Breast epithelium (tissue), 3 donors: ENCODE results near the gene GLT6D1.

Experiments used
- POLR2A ChIP-seq: fragments of 450-650 bp; IDR thresholded peaks from one replicate; pipeline ENCODE4 v1.6.1; 2016; ENCODE audit warnings: antibody characterized with exemption, mild to moderate bottlenecking, moderate library complexity
- POLR2AphosphoS5 ChIP-seq, 3 donors: sonication (generic); formaldehyde crosslinking; IDR thresholded peaks; one replicate each; pipeline ENCODE4 v1.6.1; 2017; ENCODE audit warnings: antibody characterized with exemption in 3 of 3
- TF ChIP-seq, protein P1 (sequence below), 3 donors: fragments of 450-650 bp; IDR thresholded peaks; one replicate each; pipeline ENCODE4 v1.5.1; 2016 to 2017; ENCODE audit warnings: antibody characterized with exemption in 3 of 3, mild to moderate bottlenecking in 3 of 3, moderate library complexity in 3 of 3

DNA sequence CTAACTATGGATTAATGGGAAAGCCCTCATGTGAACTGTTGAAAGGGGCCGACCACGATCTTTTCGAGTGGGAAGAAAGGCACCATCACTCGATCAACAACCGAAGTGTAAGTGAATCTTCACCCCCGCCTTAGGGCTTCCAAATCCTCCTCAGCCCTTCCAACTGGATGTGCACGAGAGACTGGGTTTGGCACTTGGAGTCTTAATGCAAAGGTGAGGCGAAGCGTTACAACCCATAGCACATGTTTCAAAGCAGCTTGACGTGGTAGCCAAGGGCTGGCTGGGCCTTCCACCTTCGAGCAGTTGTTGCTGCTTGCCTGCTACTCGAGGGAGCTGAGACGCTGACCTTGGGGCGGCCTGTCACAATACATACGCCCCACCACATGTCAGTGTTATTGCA is 18.1 kb upstream of the GLT6D1 start:
- TF ChIP-seq POLR2A (no peak), POLR2AphosphoS5 (IDR thresholded peaks at IDR 0.05) (no peak)
- TF ChIP-seq, protein P1, sequence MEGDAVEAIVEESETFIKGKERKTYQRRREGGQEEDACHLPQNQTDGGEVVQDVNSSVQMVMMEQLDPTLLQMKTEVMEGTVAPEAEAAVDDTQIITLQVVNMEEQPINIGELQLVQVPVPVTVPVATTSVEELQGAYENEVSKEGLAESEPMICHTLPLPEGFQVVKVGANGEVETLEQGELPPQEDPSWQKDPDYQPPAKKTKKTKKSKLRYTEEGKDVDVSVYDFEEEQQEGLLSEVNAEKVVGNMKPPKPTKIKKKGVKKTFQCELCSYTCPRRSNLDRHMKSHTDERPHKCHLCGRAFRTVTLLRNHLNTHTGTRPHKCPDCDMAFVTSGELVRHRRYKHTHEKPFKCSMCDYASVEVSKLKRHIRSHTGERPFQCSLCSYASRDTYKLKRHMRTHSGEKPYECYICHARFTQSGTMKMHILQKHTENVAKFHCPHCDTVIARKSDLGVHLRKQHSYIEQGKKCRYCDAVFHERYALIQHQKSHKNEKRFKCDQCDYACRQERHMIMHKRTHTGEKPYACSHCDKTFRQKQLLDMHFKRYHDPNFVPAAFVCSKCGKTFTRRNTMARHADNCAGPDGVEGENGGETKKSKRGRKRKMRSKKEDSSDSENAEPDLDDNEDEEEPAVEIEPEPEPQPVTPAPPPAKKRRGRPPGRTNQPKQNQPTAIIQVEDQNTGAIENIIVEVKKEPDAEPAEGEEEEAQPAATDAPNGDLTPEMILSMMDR (IDR thresholded peaks at IDR 0.05) = no peak
